Activated CD8-positive, alpha-beta T cell treated with anti-CD3 and anti-CD28 coated beads for 36 hours (primary cell): ENCODE data around the gene ALPI. TPM values are rescaled to one million over a fixed set of nuclear protein-coding genes. Genes with fewer than 3 reads are reported as not detected.
"Not testable (repeated sequence)": the region's sequence is repeated elsewhere in the genome, so short reads cannot be mapped to it uniquely, and the experiment has no call there.

Source experiments
- ATAC-seq: fragments of 200-7000 bp; cut with Tn5 transposase; one replicate; pipeline ENCODE4 v1.10.0; 2021; ENCODE audit warnings: mild to moderate bottlenecking, moderate library complexity
- CTCF ChIA-PET: fragments of 350-600 bp; sonication (Branson Sonifier 250); formaldehyde crosslinking; loops from one replicate; lab custom pipeline; 2021; ENCODE audit warnings: antibody characterized with exemption; lab: Charles Lee
- POLR2A ChIA-PET: fragments of 350-600 bp; sonication (Branson Sonifier 250); formaldehyde crosslinking; loops from one replicate; lab custom pipeline; 2021; ENCODE audit warnings: antibody characterized with exemption; lab: Charles Lee
- DNase-seq: peaks from one replicate; pipeline ENCODE4 v3.0.0-alpha.2; 2020
- H3K27ac Mint-ChIP-seq: one replicate; pipeline ENCODE4 v1.8.0; 2021; ENCODE audit warnings: mild to moderate bottlenecking, mixed read lengths
- H3K27me3 Mint-ChIP-seq: one replicate; pipeline ENCODE4 v1.8.0; 2021; ENCODE audit warnings: mixed read lengths
- H3K36me3 Mint-ChIP-seq: one replicate; pipeline ENCODE4 v1.8.0; 2021; ENCODE audit warnings: low read depth, mixed read lengths
- H3K4me1 Mint-ChIP-seq: one replicate; pipeline ENCODE4 v1.8.0; 2021; ENCODE audit warnings: low read depth, mixed read lengths
- H3K4me3 Mint-ChIP-seq: one replicate; pipeline ENCODE4 v1.8.0; 2021; ENCODE audit warnings: mild to moderate bottlenecking, moderate library complexity, mixed read lengths
- H3K9me3 Mint-ChIP-seq: one replicate; pipeline ENCODE4 v1.8.0; 2021; ENCODE audit warnings: mixed read lengths
- intact Hi-C: fragments of 100-400 bp; cut with micrococcal nuclease; formaldehyde crosslinking; loops from one replicate; pipeline ENCODE4 v1.10.0; 2022
- total RNA-seq, 2 experiments: library from RNA; stranded (reverse); gene quantifications; one replicate each; pipeline ENCODE4 v1.2.3, GENCODE V29; 2021
- TF ChIP-seq, protein P1 (sequence below): fragments of 200-600 bp; IDR thresholded peaks from one replicate; pipeline ENCODE4 v1.8.0; 2022; ENCODE audit warnings: antibody characterized with exemption, mild to moderate bottlenecking

The ALPI gene
- total RNA-seq, 2 experiments from 2014 or later, result not detected

DNA sequence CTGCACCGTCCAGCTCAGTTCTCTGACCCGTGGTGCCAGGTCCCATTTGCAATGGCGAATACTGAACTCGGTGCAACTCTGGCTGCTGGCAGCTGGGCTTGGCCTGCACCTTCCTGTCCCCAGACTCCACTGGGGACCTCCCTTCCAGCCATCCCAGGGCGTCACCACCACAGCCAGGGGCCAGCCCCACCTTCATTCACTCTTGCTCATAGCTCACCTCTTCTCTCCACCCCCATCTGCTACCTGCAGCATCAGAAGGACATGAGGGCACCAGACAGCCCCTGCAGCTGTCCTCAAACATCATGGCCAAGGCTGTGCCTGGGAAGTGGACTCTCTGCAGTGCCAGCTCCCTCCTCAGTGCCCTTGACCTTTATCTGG is 16.2 kb upstream of the ALPI start:
- no peaks in the 10 kb centered on the region for H3K36me3 Mint-ChIP-seq
- ChIA-PET CTCF (interaction anchor here (0.6 to 1.9 kb wide), 18 partner anchors 10 to 542 kb away, joined by 3 to 15 read pairs (median 4); partner anchors contain the start of genes ALPG, NPPC and PRSS56), POLR2A (no interaction called here)
- TF ChIP-seq, protein P1, sequence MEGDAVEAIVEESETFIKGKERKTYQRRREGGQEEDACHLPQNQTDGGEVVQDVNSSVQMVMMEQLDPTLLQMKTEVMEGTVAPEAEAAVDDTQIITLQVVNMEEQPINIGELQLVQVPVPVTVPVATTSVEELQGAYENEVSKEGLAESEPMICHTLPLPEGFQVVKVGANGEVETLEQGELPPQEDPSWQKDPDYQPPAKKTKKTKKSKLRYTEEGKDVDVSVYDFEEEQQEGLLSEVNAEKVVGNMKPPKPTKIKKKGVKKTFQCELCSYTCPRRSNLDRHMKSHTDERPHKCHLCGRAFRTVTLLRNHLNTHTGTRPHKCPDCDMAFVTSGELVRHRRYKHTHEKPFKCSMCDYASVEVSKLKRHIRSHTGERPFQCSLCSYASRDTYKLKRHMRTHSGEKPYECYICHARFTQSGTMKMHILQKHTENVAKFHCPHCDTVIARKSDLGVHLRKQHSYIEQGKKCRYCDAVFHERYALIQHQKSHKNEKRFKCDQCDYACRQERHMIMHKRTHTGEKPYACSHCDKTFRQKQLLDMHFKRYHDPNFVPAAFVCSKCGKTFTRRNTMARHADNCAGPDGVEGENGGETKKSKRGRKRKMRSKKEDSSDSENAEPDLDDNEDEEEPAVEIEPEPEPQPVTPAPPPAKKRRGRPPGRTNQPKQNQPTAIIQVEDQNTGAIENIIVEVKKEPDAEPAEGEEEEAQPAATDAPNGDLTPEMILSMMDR, result peak; percentile 36
- H3K27ac Mint-ChIP-seq, result no peak overlapping the region
- no peaks in the 10 kb centered on the region for H3K9me3 Mint-ChIP-seq
- H3K4me3 Mint-ChIP-seq, result no peak overlapping the region
- intact Hi-C loops, result loop anchor here (5.0 kb wide), 1 partner anchor 537 kb away; no protein-coding TSS in a partner anchor
- DNase-seq (no peak), ATAC-seq (no peak)
- peaks cover 5% of the 10 kb centered on the region for H3K4me1 Mint-ChIP-seq
- H3K27me3 Mint-ChIP-seq, result peaks cover 1% of the 10 kb centered on the region

DNA sequence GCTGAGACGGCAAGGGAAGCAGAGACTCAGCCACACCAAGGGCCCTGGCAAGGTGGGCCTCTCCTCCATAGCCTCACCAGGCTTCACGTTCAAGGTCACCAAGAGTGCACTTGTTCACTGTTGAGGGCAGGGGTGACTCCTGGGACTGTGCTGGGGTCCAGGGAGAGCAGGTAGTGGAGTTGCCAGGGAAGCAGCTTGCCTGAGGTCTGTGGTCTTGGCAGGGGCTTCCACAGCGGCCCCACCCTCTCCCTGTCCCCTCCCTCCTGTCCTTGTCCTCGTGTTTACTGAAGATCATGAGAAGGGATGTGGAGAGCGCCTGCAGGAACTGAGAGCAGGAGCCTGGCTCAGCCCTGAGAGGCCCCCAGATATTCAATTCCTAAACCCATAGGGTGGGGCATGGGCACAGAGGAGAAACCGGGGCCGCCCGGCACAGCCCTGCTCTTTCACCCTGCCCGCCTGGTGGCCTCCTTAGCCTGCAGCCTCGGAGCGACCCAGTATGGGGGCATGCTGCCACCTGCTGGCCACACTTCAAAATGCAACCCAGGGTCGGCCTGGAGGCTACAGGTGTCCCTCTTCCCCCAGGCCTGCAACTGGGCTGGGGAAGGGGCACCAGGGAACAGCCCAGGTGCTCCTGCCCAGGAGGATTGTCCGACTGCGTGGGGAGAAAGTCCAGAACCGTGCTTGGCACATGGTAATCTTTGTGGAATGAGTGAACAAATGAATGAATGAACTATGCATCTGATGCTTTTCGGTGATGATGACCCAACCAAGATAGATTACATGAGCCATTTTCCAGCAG is 15.5 kb upstream of the ALPI start:
- H3K4me3 Mint-ChIP-seq, H3K4me1 Mint-ChIP-seq, H3K27ac Mint-ChIP-seq, H3K9me3 Mint-ChIP-seq, H3K27me3 Mint-ChIP-seq, POLR2A ChIA-PET, H3K36me3 Mint-ChIP-seq: not testable (repeated sequence)
- ATAC-seq (peak; percentile 91), DNase-seq (peak; percentile 94)
- CTCF ChIA-PET, result interaction anchor here (0.6 to 1.9 kb wide), 16 partner anchors 10 to 540 kb away, joined by 3 to 15 read pairs (median 4); partner anchors contain the start of genes ALPG, NPPC and PRSS56
- intact Hi-C loops, result loop anchor here (5.0 kb wide), 1 partner anchor 538 kb away; no protein-coding TSS in a partner anchor
- TF ChIP-seq, protein P1, result peak; percentile 85

DNA sequence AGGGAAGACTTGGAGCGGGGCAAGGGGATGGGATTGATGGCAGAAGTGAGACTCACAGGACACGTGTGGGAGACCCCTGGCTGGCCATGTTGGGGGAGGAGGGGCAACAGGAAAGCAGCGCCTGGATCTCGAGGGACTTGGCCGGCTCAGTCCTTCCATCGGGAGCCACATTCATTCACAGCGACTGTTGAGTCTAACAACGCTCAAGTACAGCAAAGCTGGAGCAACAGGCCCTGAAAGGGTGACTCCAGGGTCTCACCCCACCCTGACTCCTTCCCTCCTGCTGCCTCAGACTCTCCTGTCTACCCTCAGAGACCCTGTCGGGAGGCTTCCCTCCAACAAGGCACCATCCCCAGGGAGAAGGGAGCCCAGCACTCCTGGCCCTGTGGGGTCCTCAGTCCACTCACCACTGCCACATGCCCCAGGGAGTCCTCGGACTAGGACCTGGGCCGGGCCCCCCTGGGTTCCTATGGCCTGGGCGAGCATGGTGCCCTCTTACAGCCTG is 14.8 kb upstream of the ALPI start:
- Mint-ChIP-seq H3K27me3 (peaks cover 1% of the 10 kb centered on the region), H3K4me1 (peaks cover 5% of the 10 kb centered on the region), H3K4me3 (no peak overlapping the region), H3K36me3 (no peaks in the 10 kb centered on the region), H3K27ac (no peak overlapping the region), H3K9me3 (no peaks in the 10 kb centered on the region)
- intact Hi-C loops, result loop anchor here (5.0 kb wide), 1 partner anchor 539 kb away; no protein-coding TSS in a partner anchor
- TF ChIP-seq, protein P1, result no peak
- POLR2A ChIA-PET, result no interaction called here
- DNase-seq (no peak), ATAC-seq (no peak)
- CTCF ChIA-PET, result interaction anchor here (0.6 to 1.2 kb wide), 3 partner anchors 14 to 540 kb away, joined by 3 to 4 read pairs (median 3); no protein-coding TSS in a partner anchor

DNA sequence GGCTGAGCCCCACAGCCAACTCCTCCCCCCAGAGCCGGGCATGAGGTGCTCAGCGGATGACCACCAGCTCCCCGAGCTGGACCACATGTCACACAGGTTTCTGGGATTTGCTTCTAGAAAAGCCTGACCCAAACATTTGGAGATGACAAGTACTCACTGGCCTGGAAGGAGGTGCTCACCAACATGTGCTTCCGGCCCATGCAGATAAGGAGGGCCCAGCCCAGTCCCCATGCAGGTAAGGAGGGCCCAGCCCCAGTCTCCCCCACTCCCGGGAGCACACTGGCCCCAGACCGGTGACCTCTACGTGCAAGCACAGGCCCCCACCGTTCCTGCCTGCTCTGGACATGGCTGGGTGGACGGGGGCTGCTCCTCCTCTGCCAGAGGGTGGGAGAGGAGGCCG is 14.0 kb upstream of the ALPI start:
- intact Hi-C loops, result loop anchor here (5.0 kb wide), 1 partner anchor 540 kb away; no protein-coding TSS in a partner anchor
- H3K27me3 Mint-ChIP-seq, H3K4me3 Mint-ChIP-seq, H3K36me3 Mint-ChIP-seq, H3K27ac Mint-ChIP-seq, H3K4me1 Mint-ChIP-seq, ATAC-seq, DNase-seq, H3K9me3 Mint-ChIP-seq, POLR2A ChIA-PET: not testable (repeated sequence)
- CTCF ChIA-PET, result interaction anchor here (1.2 kb wide), 1 partner anchor 80 kb away, joined by 3 read pairs; no protein-coding TSS in a partner anchor

DNA sequence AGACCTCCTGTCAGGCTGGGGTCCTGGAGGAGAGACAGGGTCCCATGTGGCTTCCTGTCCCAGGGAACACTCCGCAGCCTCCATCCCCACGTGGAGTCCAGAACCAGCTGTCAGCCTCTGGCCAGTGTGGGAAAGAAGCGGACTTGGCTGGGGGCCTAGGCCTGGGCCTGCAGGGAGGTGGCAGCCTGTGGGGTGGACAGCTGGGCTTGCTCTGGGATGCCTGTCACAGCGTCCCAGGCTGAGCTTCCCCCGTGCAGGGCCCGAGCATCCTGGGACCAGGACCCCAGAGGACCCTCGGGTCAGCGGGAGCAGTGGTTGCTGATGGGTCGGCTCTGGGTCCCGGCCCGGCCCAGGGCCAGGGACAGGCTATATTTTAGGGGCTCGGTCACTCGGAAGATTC is 13.5 kb upstream of the ALPI start:
- H3K9me3 Mint-ChIP-seq, DNase-seq, POLR2A ChIA-PET, H3K36me3 Mint-ChIP-seq, H3K4me1 Mint-ChIP-seq, H3K27ac Mint-ChIP-seq, H3K4me3 Mint-ChIP-seq, CTCF ChIA-PET, ATAC-seq, H3K27me3 Mint-ChIP-seq: not testable (repeated sequence)
- intact Hi-C loops, result loop anchor here (5.0 kb wide), 1 partner anchor 540 kb away; no protein-coding TSS in a partner anchor

DNA sequence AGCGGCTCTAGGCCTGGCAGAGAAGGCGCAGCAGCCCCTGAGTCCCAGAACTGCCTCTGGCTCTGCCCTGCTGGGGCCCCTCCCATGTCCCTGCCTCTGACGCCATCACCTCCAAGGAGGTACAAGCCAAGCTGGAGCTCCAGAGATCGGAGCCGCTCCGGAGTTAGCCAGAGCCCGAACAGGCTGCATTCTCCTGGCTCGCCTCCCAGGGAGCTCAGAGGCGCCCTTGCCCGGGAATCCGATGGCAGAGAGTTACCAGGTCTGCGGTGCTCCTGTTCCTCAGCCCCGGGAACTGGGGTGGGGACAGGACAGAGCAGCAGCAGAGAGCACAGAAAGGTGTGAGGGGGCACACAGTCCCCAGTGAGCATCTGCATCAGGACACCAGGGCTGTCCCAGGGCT is 12.9 kb upstream of the ALPI start:
- ATAC-seq, POLR2A ChIA-PET, H3K27ac Mint-ChIP-seq, CTCF ChIA-PET, H3K27me3 Mint-ChIP-seq, DNase-seq, H3K36me3 Mint-ChIP-seq, H3K9me3 Mint-ChIP-seq, H3K4me3 Mint-ChIP-seq: not testable (repeated sequence)
- peaks cover 12% of the 10 kb centered on the region for H3K4me1 Mint-ChIP-seq
- intact Hi-C loops, result loop anchor here (5.0 kb wide), 1 partner anchor 541 kb away; no protein-coding TSS in a partner anchor

DNA sequence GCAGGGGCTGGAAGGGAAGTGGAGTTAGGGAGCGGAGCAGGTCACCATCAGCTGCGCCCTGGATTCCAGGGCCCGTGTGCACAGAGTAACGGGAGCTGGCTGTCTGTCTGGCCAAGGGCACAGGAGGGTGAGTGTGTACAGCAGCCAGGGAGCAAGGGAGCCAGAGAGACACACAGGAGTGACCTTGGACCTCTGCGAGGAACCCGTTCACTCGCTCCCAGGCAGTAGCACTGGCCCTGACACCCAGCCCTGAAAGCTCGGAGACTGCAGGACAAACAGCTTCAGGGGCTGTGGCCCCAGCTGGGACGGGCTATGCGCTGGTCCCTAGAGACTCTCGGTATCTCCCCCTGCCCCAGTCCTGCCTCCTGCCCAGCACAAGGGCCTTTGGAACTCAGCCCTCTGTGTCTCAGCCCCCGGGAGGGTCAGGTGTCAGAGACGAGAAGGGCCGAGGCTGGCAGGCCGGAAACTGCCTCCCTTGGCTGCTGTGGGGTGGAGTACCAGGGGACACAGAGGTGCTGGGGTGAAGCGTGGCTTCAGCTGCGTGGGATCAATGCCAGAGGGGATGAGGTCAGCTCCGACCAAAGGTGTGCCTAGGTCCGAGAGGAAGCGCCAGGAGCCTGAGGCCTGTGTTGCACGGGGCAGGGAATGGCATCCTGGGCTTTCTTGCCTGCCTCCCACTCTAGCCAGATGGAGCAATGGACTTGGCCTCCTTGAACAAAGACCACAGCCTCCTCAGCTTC is 12.1 kb upstream of the ALPI start:
- H3K36me3 Mint-ChIP-seq, H3K27me3 Mint-ChIP-seq, H3K4me3 Mint-ChIP-seq, DNase-seq, H3K27ac Mint-ChIP-seq, ATAC-seq, H3K9me3 Mint-ChIP-seq, POLR2A ChIA-PET: not testable (repeated sequence)
- CTCF ChIA-PET, result interaction anchor here (1.2 to 2.0 kb wide), 3 partner anchors 21 to 118 kb away, joined by 3 to 12 read pairs (median 7); no protein-coding TSS in a partner anchor
- peaks cover 17% of the 10 kb centered on the region for H3K4me1 Mint-ChIP-seq
- intact Hi-C loops, result loop anchor here (5.0 kb wide), 1 partner anchor 542 kb away; no protein-coding TSS in a partner anchor
